ENCODE measurements around the gene ARL8B. TPM values are rescaled to one million over a fixed set of nuclear protein-coding genes. Genes with fewer than 3 reads are reported as not detected.
"Not testable (repeated sequence)": the region's sequence is repeated elsewhere in the genome, so short reads cannot be mapped to it uniquely, and the experiment has no call there.

ARL8B gene
- polyA plus RNA-seq, 1 experiment = 47.0 TPM

DNA sequence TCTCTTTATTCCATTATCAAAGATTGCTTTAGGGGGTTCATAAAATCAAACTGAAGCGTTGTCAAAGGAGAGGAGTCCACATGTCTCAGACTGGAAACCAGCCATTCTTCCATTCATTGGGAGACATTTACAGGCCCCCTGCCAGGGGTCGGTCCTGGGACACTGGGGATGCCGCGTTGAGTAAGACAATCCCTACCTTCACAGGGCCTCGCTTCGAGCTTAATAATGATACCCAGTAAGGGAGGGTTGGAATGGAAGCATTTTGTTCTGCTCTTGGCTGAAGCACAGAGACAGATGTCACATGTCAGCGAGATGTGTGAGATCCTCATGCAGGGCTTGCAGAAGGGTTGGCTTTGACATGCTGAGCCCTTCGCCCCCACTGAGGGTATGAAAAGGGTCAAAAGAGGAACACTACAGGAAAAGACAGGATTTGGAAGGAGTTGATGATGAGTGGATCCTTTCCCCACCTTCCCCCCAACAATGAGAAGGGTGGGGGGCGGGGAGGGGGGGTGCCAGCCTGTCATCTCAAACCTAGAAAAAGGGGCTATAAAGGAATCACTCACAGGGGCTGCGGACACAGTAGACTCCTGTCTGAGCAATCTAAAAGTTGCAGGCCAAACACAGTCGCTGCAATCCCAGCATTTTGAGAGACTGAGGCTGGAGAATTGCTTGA is 25.6 kb upstream of the ARL8B start:
- Histone ChIP-seq H3K4me3 (ENCODE audit: low read depth, low read length) (no peak overlapping the region), H3K27me3 (ENCODE audit: control insufficient read depth, insufficient read depth, low read length) (peaks cover 16% of the 10 kb centered on the region), H3K27ac (ENCODE audit: low read depth, low read length) (no peak overlapping the region), H3K9me3 (ENCODE audit: control insufficient read depth, insufficient read depth, low read length) (no peaks in the 10 kb centered on the region)
- CTCF ChIA-PET = interaction anchor here (1.0 to 1.4 kb wide), 3 partner anchors 25 to 385 kb away, joined by 3 to 5 read pairs (median 3); no protein-coding TSS in a partner anchor
- TF ChIP-seq CTCF (IDR thresholded peaks at IDR 0.05; ENCODE audit: low read depth, low read length) = no peak
- POLR2A ChIA-PET = no interaction called here
- DNase-seq (ENCODE audit: low read depth, low spot score) = no peak

- Histone ChIP-seq H3K27me3 (ENCODE audit: control insufficient read depth, insufficient read depth, low read length) (peaks cover 16% of the 10 kb centered on the region), H3K27ac (ENCODE audit: low read depth, low read length) (no peak overlapping the region), H3K9me3 (ENCODE audit: control insufficient read depth, insufficient read depth, low read length) (no peaks in the 10 kb centered on the region), H3K4me3 (ENCODE audit: low read depth, low read length) (no peak overlapping the region)
- DNase-seq (ENCODE audit: low read depth, low spot score) = no peak
- no peak for TF ChIP-seq CTCF (IDR thresholded peaks at IDR 0.05; ENCODE audit: low read depth, low read length)
- POLR2A ChIA-PET = no interaction called here
- CTCF ChIA-PET = no interaction called here
These were observed 23.7 kb upstream of the ARL8B start for GRCh38 chr3:5098346-5098745.

- H3K4me3 ChIP-seq (ENCODE audit: low read depth, low read length) = no peak overlapping the region
- no peak for TF ChIP-seq CTCF (IDR thresholded peaks at IDR 0.05; ENCODE audit: low read depth, low read length)
- peaks cover 10% of the 10 kb centered on the region for H3K27me3 ChIP-seq (ENCODE audit: control insufficient read depth, insufficient read depth, low read length)
- H3K27ac ChIP-seq (ENCODE audit: low read depth, low read length) = no peak overlapping the region
- DNase-seq (ENCODE audit: low read depth, low spot score) = no peak
- POLR2A ChIA-PET = no interaction called here
- H3K9me3 ChIP-seq (ENCODE audit: control insufficient read depth, insufficient read depth, low read length) = no peaks in the 10 kb centered on the region
- CTCF ChIA-PET = no interaction called here
These were observed 19.6 kb upstream of the ARL8B start for GRCh38 chr3:5102532-5102931.

DNA sequence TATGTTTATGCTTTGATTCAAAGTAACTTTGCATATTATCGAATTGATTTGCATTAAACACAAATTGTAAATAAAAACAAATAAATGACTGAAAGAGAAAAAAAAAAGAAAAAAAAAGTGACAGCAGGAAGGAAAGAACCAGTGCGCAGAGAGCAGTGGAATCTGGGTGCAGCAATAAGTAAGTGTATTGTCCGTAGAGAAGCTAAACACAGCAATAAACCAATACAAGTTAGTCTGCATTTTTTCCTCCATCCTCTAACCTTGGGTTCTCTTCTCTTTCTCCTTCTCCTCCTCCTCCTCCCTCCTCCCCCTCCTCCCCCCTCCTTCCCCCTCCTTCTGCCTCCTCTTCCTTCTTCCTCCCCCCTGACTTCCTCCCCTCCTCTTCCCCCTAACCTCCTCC is 18.3 kb upstream of the ARL8B start:
- Histone ChIP-seq H3K9me3 (ENCODE audit: control insufficient read depth, insufficient read depth, low read length) (no peaks in the 10 kb centered on the region), H3K4me3 (ENCODE audit: low read depth, low read length) (no peak overlapping the region), H3K27ac (ENCODE audit: low read depth, low read length) (no peak overlapping the region), H3K27me3 (ENCODE audit: control insufficient read depth, insufficient read depth, low read length) (peaks cover 10% of the 10 kb centered on the region)
- no peak for DNase-seq (ENCODE audit: low read depth, low spot score)
- TF ChIP-seq CTCF (IDR thresholded peaks at IDR 0.05; ENCODE audit: low read depth, low read length) = no peak
- ChIA-PET CTCF (no interaction called here), POLR2A (no interaction called here)

GRCh38 chr3:5105050-5105449 is 17.0 kb upstream of the ARL8B start:
- CTCF ChIA-PET = no interaction called here
- no peak for TF ChIP-seq CTCF (IDR thresholded peaks at IDR 0.05; ENCODE audit: low read depth, low read length)
- POLR2A ChIA-PET = no interaction called here
- DNase-seq (ENCODE audit: low read depth, low spot score) = no peak
- H3K9me3 ChIP-seq (ENCODE audit: control insufficient read depth, insufficient read depth, low read length) = no peaks in the 10 kb centered on the region
- no peak overlapping the region for H3K27ac ChIP-seq (ENCODE audit: low read depth, low read length)
- peaks cover 5% of the 10 kb centered on the region for H3K27me3 ChIP-seq (ENCODE audit: control insufficient read depth, insufficient read depth, low read length)
- H3K4me3 ChIP-seq (ENCODE audit: low read depth, low read length) = no peak overlapping the region

- H3K27ac ChIP-seq (ENCODE audit: low read depth, low read length); CTCF ChIA-PET; H3K27me3 ChIP-seq (ENCODE audit: control insufficient read depth, insufficient read depth, low read length); DNase-seq (ENCODE audit: low read depth, low spot score); H3K4me3 ChIP-seq (ENCODE audit: low read depth, low read length); POLR2A ChIA-PET; H3K9me3 ChIP-seq (ENCODE audit: control insufficient read depth, insufficient read depth, low read length): not testable (repeated sequence)
These were observed 15.7 kb upstream of the ARL8B start for GRCh38 chr3:5106371-5106770.

GRCh38 chr3:5106933-5107334 is 15.2 kb upstream of the ARL8B start:
- CTCF ChIA-PET = interaction anchor here (0.6 to 1.5 kb wide), 3 partner anchors 14 to 473 kb away, joined by 3 to 8 read pairs (median 3); no protein-coding TSS in a partner anchor

More at GRCh38 chr3:5106933-5107334, 15.2 kb upstream of the ARL8B start:
- H3K9me3 ChIP-seq (ENCODE audit: control insufficient read depth, insufficient read depth, low read length); H3K27ac ChIP-seq (ENCODE audit: low read depth, low read length); H3K4me3 ChIP-seq (ENCODE audit: low read depth, low read length); POLR2A ChIA-PET; DNase-seq (ENCODE audit: low read depth, low spot score); H3K27me3 ChIP-seq (ENCODE audit: control insufficient read depth, insufficient read depth, low read length): not testable (repeated sequence)
